ENCODE measurements around the gene THSD7B.

Gene THSD7B

GRCh38 chr2:137021763-137022162 lies 256.4 kb downstream of the THSD7B start:
- H3K27me3 ChIP-seq (ENCODE audit: insufficient read depth, low read length): no peaks in the 10 kb centered on the region
- TF ChIP-seq EZH2 (IDR thresholded peaks at IDR 0.05; ENCODE audit: borderline replicate concordance, low read length): no peak
- no peak for TF ChIP-seq CTCF (IDR thresholded peaks at IDR 0.05; ENCODE audit: low read length)
- H3K9me3 ChIP-seq (ENCODE audit: low read length): no peaks in the 10 kb centered on the region
- H3K4me2 ChIP-seq (ENCODE audit: low read length): no peak overlapping the region
- H3K4me1 ChIP-seq (ENCODE audit: insufficient read depth, low read length, severe bottlenecking): no peaks in the 10 kb centered on the region
- H3K27ac ChIP-seq (ENCODE audit: low read depth, low read length, poor library complexity, severe bottlenecking): no peak overlapping the region
- no peaks in the 10 kb centered on the region for H3F3A ChIP-seq (ENCODE audit: insufficient read depth, low read length)
- H3K9ac ChIP-seq (ENCODE audit: low read length): no peak overlapping the region
- no peaks in the 10 kb centered on the region for H3K79me2 ChIP-seq (ENCODE audit: insufficient read depth, low read length)
- H4K20me1 ChIP-seq (ENCODE audit: insufficient read depth, low read length): no peaks in the 10 kb centered on the region
- H3K4me3 ChIP-seq (ENCODE audit: low read depth, low read length, poor library complexity, severe bottlenecking): no peak overlapping the region
- no peaks in the 10 kb centered on the region for H3K36me3 ChIP-seq (ENCODE audit: insufficient read depth, low read length)
- no peaks in the 10 kb centered on the region for H3K9me2 ChIP-seq (ENCODE audit: low read depth, low read length)
- no peak overlapping the region for H2AFZ ChIP-seq (ENCODE audit: low read length)

- Histone ChIP-seq H3K9ac (ENCODE audit: low read length) (no peak overlapping the region), H3K27me3 (ENCODE audit: insufficient read depth, low read length) (no peaks in the 10 kb centered on the region), H3K4me2 (ENCODE audit: low read length) (no peak overlapping the region), H2AFZ (ENCODE audit: low read length) (no peak overlapping the region), H3K4me1 (ENCODE audit: insufficient read depth, low read length, severe bottlenecking) (no peaks in the 10 kb centered on the region), H3F3A (ENCODE audit: insufficient read depth, low read length) (no peaks in the 10 kb centered on the region), H3K27ac (ENCODE audit: low read depth, low read length, poor library complexity, severe bottlenecking) (no peak overlapping the region), H3K36me3 (ENCODE audit: insufficient read depth, low read length) (no peaks in the 10 kb centered on the region), H3K9me3 (ENCODE audit: low read length) (no peaks in the 10 kb centered on the region), H4K20me1 (ENCODE audit: insufficient read depth, low read length) (no peaks in the 10 kb centered on the region), H3K4me3 (ENCODE audit: low read depth, low read length, poor library complexity, severe bottlenecking) (no peak overlapping the region), H3K79me2 (ENCODE audit: insufficient read depth, low read length) (no peaks in the 10 kb centered on the region), H3K9me2 (ENCODE audit: low read depth, low read length) (no peaks in the 10 kb centered on the region)
- TF ChIP-seq CTCF (IDR thresholded peaks at IDR 0.05; ENCODE audit: low read length): no peak
- no peak for TF ChIP-seq EZH2 (IDR thresholded peaks at IDR 0.05; ENCODE audit: borderline replicate concordance, low read length)
Measured at GRCh38 chr2:137023205-137023604, 257.9 kb downstream of the THSD7B start.

GRCh38 chr2:137031731-137032130 lies 266.4 kb downstream of the THSD7B start:
- Histone ChIP-seq H3F3A (ENCODE audit: insufficient read depth, low read length) (no peaks in the 10 kb centered on the region), H3K4me1 (ENCODE audit: insufficient read depth, low read length, severe bottlenecking) (no peaks in the 10 kb centered on the region), H3K4me2 (ENCODE audit: low read length) (no peak overlapping the region), H3K27me3 (ENCODE audit: insufficient read depth, low read length) (no peaks in the 10 kb centered on the region), H3K27ac (ENCODE audit: low read depth, low read length, poor library complexity, severe bottlenecking) (no peak overlapping the region), H3K9ac (ENCODE audit: low read length) (no peak overlapping the region), H3K36me3 (ENCODE audit: insufficient read depth, low read length) (no peaks in the 10 kb centered on the region), H3K9me2 (ENCODE audit: low read depth, low read length) (no peaks in the 10 kb centered on the region), H3K79me2 (ENCODE audit: insufficient read depth, low read length) (no peaks in the 10 kb centered on the region), H2AFZ (ENCODE audit: low read length) (no peak overlapping the region), H3K9me3 (ENCODE audit: low read length) (no peaks in the 10 kb centered on the region), H3K4me3 (ENCODE audit: low read depth, low read length, poor library complexity, severe bottlenecking) (no peak overlapping the region), H4K20me1 (ENCODE audit: insufficient read depth, low read length) (no peaks in the 10 kb centered on the region)
- TF ChIP-seq CTCF (IDR thresholded peaks at IDR 0.05; ENCODE audit: low read length): no peak
